Gastroesophageal sphincter (tissue), 3 donors: Measurements from ENCODE around the gene CELF2.

Experiments used
- EP300 ChIP-seq: sonication (generic); formaldehyde crosslinking; IDR thresholded peaks from one replicate; pipeline ENCODE4 v1.6.1; 2017; ENCODE audit warnings: antibody characterized with exemption, mild to moderate bottlenecking
- POLR2A ChIP-seq, 2 donors: fragments of 450-650 bp; IDR thresholded peaks; one replicate each; pipeline ENCODE4 v1.6.1; 2017; ENCODE audit warnings: antibody characterized with exemption in 2 of 2, mild to moderate bottlenecking in 2 of 2, moderate library complexity in 1 of 2
- POLR2AphosphoS5 ChIP-seq: sonication (generic); formaldehyde crosslinking; IDR thresholded peaks from one replicate; pipeline ENCODE4 v1.6.1; 2017; ENCODE audit warnings: antibody characterized with exemption
- TF ChIP-seq, protein P1 (sequence below), 4 experiments: fragments of 200-600 bp in 2 of 4; fragments of 450-650 bp in 2 of 4; sonication (generic) in 1 of 4; IDR thresholded peaks; one replicate each; pipeline ENCODE4 v1.5.1; 2017 to 2019; ENCODE audit warnings: antibody characterized with exemption in 4 of 4, mild to moderate bottlenecking in 2 of 4, moderate library complexity in 2 of 4

DNA sequence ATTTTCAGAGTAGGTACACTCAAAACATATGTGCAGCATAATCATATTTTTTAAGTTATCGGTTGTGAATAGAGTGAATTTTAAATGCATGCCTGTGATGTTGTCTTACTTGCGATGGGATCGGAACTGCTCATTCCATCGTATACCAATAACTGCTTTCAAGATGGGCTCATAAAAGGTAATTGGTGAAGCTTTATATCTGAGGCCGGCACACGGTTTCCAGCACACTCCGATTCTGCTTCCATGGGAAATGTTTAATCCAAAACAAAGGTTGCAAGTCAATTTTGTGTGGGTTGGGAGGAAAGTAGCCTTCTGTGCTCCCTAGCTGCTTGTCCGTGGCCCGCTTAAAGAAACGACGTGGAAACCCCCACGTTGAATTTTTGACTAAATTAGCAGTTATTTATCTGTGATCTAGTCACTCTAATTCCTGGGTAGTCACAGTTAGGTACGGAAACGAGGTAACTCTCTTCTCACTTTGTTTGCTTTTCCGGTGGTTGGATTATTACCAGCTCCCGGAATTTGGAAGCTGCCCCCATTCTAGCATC is 10.1 kb upstream of the CELF2 start:
- TF ChIP-seq POLR2A (IDR thresholded peaks at IDR 0.05) (no peak), POLR2AphosphoS5 (no peak), EP300 (no peak)
- TF ChIP-seq, protein P1, sequence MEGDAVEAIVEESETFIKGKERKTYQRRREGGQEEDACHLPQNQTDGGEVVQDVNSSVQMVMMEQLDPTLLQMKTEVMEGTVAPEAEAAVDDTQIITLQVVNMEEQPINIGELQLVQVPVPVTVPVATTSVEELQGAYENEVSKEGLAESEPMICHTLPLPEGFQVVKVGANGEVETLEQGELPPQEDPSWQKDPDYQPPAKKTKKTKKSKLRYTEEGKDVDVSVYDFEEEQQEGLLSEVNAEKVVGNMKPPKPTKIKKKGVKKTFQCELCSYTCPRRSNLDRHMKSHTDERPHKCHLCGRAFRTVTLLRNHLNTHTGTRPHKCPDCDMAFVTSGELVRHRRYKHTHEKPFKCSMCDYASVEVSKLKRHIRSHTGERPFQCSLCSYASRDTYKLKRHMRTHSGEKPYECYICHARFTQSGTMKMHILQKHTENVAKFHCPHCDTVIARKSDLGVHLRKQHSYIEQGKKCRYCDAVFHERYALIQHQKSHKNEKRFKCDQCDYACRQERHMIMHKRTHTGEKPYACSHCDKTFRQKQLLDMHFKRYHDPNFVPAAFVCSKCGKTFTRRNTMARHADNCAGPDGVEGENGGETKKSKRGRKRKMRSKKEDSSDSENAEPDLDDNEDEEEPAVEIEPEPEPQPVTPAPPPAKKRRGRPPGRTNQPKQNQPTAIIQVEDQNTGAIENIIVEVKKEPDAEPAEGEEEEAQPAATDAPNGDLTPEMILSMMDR (IDR thresholded peaks at IDR 0.05): no peak
